ENCODE measurements around the gene DNAJB9. TPM values are rescaled to one million over a fixed set of nuclear protein-coding genes. Genes with fewer than 3 reads are reported as not detected.
A peak's percentile ranks its signal among the peaks of the same experiment; 100 is the strongest.

DNAJB9 gene
- total and polyA plus RNA-seq, 2 of the 13 experiments (the other 11 are each of a cell fraction or from before 2014, with no cell fraction given) = 8.6 to 16.4 TPM

GRCh38 chr7:108575156-108575555, 5.5 kb downstream of the DNAJB9 start:
- no peak for FAIRE-seq
- Histone ChIP-seq H3K4me3 (replicated peaks in 1 of 3; ENCODE audit: insufficient read depth in 1 of 3, low read depth in 2 of 3, low read length in 3 of 3) (no peak overlapping the region), H3K9ac (ENCODE audit: insufficient read depth, low read depth, low read length) (no peak overlapping the region), H3K9me3 (ENCODE audit: low read length) (no peaks in the 10 kb centered on the region), H2AFZ (ENCODE audit: low read length) (no peak overlapping the region), H3K79me2 (ENCODE audit: insufficient read depth, low read length) (peaks cover 28% of the 10 kb centered on the region), H4K20me1 (ENCODE audit: insufficient read depth, low read length) (peaks cover 4% of the 10 kb centered on the region), H3K27ac (ENCODE audit: extremely low read length, insufficient read depth, low read length) (no peak overlapping the region), H3K27me3 (ENCODE audit: control insufficient read depth in 1 of 2, insufficient read depth in 2 of 2, low read length in 2 of 2) (no peaks in the 10 kb centered on the region; a peak in 1 of 5 replicates), H3K36me3 (replicated peaks in 1 of 2; ENCODE audit: control insufficient read depth in 1 of 2, insufficient read depth in 2 of 2, low read length in 2 of 2) (peaks cover 0 to 13% of the 10 kb centered on the region in 2 experiments; a peak in 2 of 5 replicates), H3K4me2 (ENCODE audit: low read depth, low read length) (no peak overlapping the region), H3K4me1 (ENCODE audit: insufficient read depth, low read length) (peaks cover 26% of the 10 kb centered on the region)
- ChIA-PET POLR2A (no interaction called here), CTCF (ENCODE audit: low intra/inter-chr PET ratio, low total read pairs) (no interaction called here)
- intact Hi-C loops (cut with micrococcal nuclease; ENCODE audit: unreplicated experiment) = no loop called here
- 90% methylated on average over 2 of the region's 2 CpGs for WGBS (ENCODE audit: low lambda C conversion rate)
- DNase-seq (ENCODE audit: low spot score) = no peak
- no peak for ATAC-seq
- no TSS peak for BruUV-seq (replicated peaks)
- TF ChIP-seq PAWR (CRISPR knock-in tag; IDR thresholded peaks at IDR 0.05; ENCODE audit: borderline replicate concordance) (no peak), POLR2G (IDR thresholded peaks at IDR 0.05; ENCODE audit: low read depth, low read length) (peak; percentile 29; the same call in 1 of the 2 replicates), DMTF1 (CRISPR knock-in tag; IDR thresholded peaks at IDR 0.05) (no peak), TOPORS (CRISPR knock-in tag; IDR thresholded peaks at IDR 0.05) (no peak), TOE1 (CRISPR knock-in tag; IDR thresholded peaks at IDR 0.05) (no peak)
- in situ Hi-C loops (cut with HindIII; ENCODE audit: extremely low pct_ligation_motif_present, low pct_unique_long_range_greater_than_20kb) = no loop called here

- Histone ChIP-seq H3K4me2 (ENCODE audit: low read depth, low read length) (no peak overlapping the region), H3K27me3 (ENCODE audit: control insufficient read depth in 1 of 2, insufficient read depth in 2 of 2, low read length in 2 of 2) (no peaks in the 10 kb centered on the region), H3K79me2 (ENCODE audit: insufficient read depth, low read length) (peaks cover 19% of the 10 kb centered on the region), H3K4me1 (ENCODE audit: insufficient read depth, low read length) (peaks cover 27% of the 10 kb centered on the region), H3K9ac (ENCODE audit: insufficient read depth, low read depth, low read length) (no peak overlapping the region), H3K4me3 (replicated peaks in 1 of 3; ENCODE audit: insufficient read depth in 1 of 3, low read depth in 2 of 3, low read length in 3 of 3) (no peak overlapping the region), H2AFZ (ENCODE audit: low read length) (no peak overlapping the region), H4K20me1 (ENCODE audit: insufficient read depth, low read length) (no peaks in the 10 kb centered on the region; the same call in 1 of the 2 replicates), H3K27ac (ENCODE audit: extremely low read length, insufficient read depth, low read length) (no peak overlapping the region), H3K9me3 (ENCODE audit: low read length) (no peaks in the 10 kb centered on the region), H3K36me3 (replicated peaks in 1 of 2; ENCODE audit: control insufficient read depth in 1 of 2, insufficient read depth in 2 of 2, low read length in 2 of 2) (peaks cover 0 to 13% of the 10 kb centered on the region in 2 experiments; a peak in 2 of 5 replicates)
- 95% methylated on average over 1 of the region's 1 CpG for WGBS (ENCODE audit: low lambda C conversion rate)
- no peak for DNase-seq (ENCODE audit: low spot score)
- FAIRE-seq = no peak
- intact Hi-C loops (cut with micrococcal nuclease; ENCODE audit: unreplicated experiment) = no loop called here
- no TSS peak for BruUV-seq (replicated peaks)
- POLR2A ChIA-PET = no interaction called here
- in situ Hi-C loops (cut with HindIII; ENCODE audit: extremely low pct_ligation_motif_present, low pct_unique_long_range_greater_than_20kb) = no loop called here
- CTCF ChIA-PET (ENCODE audit: low intra/inter-chr PET ratio, low total read pairs) = no interaction called here
- no peak for ATAC-seq
- no peak for TF ChIP-seq ASH2L (IDR thresholded peaks at IDR 0.05; ENCODE audit: insufficient read length, low read depth, low read length)
- TF ChIP-seq ELF3 (CRISPR knock-in tag; IDR thresholded peaks at IDR 0.05) = no peak
- no peak for TF ChIP-seq NBN (conservative IDR thresholded peaks at IDR 0.05)
- no peak for TF ChIP-seq ZNF7 (CRISPR knock-in tag; IDR thresholded peaks at IDR 0.05)
- no peak for TF ChIP-seq CTCF (CRISPR knock-in tag; IDR thresholded peaks at IDR 0.05)
- no peak for TF ChIP-seq ZNF605 (CRISPR knock-in tag; IDR thresholded peaks at IDR 0.05)
- no peak for TF ChIP-seq ZBTB3 (CRISPR knock-in tag; IDR thresholded peaks at IDR 0.05; ENCODE audit: borderline replicate concordance, low read depth)
- no peak for TF ChIP-seq PAF1 (CRISPR knock-in tag; IDR thresholded peaks at IDR 0.05)
- no peak for TF ChIP-seq ZNF484 (CRISPR knock-in tag; IDR thresholded peaks at IDR 0.05; ENCODE audit: borderline replicate concordance, low read depth)
- no peak for TF ChIP-seq ADNP (CRISPR knock-in tag; IDR thresholded peaks at IDR 0.05)
- TF ChIP-seq ZNF839 (CRISPR knock-in tag; IDR thresholded peaks at IDR 0.05; ENCODE audit: borderline replicate concordance) = no peak
- TF ChIP-seq ZNF672 (CRISPR knock-in tag; IDR thresholded peaks at IDR 0.05) = no peak
Measured at GRCh38 chr7:108576116-108576515, 6.4 kb downstream of the DNAJB9 start.
